DMS 273 (cell line): Measurements from ENCODE around the gene C1QTNF5.

Experiments used
- DNase-seq: peaks from one replicate; lab custom pipeline; 2025; ENCODE audit not compliant: unreplicated experiment; lab: John Stamatoyannopoulos, UW

Gene C1QTNF5

DNA sequence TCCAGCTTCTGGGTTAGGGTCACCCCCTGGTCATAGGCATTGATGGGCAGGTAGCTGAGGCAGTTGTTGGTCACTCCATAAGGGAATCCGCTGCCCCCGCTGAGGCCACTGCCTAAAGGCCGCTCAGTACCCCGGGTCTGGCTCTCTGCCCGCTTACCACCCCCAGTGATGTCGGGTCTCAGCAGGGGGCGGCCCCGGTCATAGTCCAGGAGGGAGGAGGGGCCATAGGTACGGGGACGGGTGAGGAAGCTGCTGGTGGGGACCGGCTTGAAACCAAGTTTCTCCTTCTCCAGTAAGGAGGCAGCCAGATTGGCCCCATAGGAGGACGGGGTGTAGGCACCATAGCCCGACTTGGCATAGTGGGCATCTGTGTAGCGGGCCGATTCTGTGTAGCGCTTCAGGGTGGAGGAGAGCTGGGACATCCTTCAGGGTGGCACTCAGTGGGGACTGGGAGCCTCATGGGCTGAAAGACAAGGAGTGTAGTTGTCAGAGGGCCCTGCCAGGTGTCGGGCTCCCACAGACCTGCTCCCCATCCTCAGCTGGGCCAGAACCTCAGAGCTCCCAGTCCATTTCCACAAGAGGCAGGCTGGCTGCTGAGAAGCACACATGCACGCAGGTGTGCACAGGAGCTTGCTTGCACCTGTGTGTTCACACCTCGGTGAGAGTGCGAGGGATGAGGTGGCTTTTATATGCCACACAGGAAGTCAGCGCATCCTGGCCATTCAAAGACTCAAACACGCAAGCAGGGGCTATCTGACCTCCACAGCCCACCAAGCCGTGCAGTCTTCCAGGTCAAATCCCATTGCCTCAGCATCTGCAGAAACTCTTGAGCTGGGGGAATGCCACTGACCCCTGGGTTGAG lies 32.6 kb upstream of the C1QTNF5 start:
- no peak for DNase-seq

DNA sequence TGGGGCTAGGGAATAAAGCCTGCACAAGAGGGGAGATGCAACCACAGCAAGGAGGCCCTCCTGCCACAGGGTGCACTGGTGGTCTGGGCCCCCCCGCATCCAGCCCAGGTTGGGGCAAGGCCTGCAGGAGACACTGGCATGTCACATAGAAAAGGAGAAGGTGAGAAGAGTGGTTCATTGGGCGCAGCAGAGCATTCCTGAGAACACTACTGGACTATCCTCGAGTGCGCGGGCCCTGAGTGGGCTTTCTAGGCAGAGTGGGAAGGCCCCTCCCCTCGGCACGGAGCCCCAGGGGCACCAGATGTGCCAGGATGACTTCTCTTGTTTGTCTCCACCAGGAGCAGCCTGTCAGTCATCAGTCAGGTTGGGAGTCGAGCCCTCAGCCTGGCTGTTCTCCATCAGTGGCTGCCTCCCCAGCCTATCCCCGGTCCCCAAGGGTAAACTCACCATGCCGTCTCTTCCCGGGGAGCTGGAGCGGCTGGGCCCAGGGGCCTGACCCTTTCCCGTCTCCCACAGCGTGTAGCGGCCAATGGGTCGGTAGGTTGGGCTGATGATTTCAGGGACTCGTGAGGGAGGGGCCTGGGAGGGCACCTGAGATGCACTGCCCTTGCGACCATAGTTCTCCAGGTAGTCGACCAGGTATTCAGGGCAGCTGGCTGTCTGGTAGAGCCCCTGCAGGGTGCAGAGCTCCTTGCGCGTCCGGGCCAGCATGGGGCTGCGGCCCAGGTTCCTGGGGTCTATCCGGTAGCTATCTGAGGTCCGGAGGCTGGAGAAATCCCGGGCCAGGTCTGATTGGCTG lies 31.8 kb upstream of the C1QTNF5 start:
- peak; percentile 29 for DNase-seq

DNA sequence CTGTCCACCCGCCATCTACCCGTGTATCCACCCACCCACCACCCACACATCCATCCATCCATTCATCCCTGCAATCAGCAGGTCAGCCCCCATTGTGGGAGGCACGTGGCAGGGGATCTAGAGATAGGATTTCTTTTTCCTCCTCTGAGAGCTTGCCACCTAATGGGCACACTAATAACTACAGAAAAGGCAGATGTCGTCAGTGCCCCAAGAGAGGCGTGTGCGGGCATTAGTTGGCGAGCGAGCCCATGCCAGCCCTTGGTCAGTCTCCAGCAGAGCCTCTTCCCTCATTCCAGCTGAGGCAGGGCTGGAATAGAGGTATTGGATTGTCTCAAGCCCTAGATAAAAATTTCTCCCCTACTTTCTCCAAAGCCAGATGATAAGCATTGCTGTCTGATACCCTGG lies 31.1 kb upstream of the C1QTNF5 start:
- DNase-seq: peak; percentile 86

DNA sequence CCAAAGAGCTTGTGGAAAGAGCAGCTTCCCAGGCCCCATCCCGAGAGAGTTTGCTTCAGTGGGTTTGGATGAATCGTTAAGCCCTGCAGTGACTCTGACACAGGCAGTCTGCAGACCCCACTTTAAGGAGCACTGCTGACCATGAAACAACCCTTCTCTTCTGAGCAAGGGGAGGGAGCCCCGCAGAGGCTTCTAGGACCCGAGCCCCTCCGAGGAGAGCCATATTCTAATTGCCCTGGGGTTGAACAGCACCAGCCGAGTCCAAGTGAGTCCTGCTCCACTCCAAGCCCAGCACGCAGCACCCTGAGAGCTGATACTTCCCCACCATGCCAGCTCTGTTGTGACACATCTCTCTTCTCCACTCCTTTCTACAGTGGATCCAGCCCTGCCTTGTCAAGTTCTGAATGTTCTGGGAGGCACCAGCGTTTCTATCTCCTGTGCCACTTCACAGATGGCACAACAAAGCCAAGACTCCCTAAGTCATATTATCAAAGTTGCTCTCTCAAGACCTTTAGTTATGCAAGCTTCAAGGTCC lies 30.5 kb upstream of the C1QTNF5 start:
- DNase-seq: no peak

DNA sequence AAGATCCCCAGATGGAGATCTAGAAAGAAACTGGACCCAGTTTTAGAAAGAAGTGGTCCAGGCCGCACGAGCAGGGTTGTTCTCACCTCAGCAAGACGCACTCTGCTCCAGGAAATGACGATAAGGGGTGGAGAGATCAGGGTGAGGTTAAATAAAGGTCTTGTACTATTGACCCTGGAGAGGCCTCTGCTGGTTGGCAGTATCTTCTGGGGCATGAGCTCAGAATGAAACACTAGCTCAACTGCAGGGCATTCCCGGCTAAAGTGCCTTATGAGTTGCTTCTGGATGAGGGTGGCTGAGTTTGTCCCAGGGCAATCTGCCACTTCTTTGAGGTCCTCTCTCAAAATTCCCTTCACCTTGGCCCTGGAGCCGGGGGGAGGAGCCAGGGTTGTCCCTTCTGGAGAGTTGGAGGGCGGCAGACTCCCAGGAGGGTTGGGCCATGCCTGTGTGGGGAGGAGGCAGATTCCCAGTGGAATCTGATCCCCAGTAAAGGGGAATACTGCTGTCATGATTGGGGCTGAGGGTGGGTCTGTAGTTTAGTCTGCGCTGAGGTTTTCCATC lies 29.9 kb upstream of the C1QTNF5 start:
- DNase-seq: peak; percentile 57

DNA sequence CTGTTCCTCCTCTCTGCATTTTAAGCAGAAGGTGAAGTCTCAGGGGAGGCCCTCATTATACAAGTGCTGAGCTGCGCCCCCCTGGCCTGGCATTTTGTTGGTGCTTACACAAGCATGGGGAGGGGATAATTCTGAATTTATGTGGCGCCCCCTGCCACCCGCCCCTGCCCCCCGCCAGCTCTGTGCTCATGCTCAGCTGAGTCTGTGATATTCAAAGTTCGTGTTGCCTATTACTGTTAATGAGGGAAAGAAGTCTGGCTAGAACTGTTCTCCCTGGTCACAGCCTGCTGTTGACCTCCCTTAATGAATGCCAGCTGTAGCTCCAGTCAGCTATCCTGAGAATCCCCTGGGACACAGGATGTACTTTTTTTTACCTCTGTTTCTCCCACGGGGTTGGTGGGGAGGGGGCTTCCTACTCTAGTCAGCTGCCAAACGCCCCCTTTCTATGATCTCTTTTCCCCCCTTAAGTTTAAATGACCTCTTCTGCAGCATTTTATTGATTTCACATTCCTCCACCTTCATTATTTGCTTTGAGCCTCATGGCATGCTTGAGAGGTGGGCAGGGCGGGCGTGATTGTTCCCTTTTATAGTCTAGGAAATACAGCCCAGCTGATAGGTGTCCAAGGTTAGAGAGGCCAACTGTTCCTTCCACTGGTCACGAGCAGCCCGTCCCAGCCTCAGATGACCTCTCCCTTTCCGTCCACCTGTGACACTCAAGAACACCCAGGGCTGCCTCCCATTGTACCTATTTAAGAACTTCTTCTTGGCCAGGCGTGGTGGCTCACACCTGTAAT lies 28.6 kb upstream of the C1QTNF5 start:
- DNase-seq: peak; percentile 79

DNA sequence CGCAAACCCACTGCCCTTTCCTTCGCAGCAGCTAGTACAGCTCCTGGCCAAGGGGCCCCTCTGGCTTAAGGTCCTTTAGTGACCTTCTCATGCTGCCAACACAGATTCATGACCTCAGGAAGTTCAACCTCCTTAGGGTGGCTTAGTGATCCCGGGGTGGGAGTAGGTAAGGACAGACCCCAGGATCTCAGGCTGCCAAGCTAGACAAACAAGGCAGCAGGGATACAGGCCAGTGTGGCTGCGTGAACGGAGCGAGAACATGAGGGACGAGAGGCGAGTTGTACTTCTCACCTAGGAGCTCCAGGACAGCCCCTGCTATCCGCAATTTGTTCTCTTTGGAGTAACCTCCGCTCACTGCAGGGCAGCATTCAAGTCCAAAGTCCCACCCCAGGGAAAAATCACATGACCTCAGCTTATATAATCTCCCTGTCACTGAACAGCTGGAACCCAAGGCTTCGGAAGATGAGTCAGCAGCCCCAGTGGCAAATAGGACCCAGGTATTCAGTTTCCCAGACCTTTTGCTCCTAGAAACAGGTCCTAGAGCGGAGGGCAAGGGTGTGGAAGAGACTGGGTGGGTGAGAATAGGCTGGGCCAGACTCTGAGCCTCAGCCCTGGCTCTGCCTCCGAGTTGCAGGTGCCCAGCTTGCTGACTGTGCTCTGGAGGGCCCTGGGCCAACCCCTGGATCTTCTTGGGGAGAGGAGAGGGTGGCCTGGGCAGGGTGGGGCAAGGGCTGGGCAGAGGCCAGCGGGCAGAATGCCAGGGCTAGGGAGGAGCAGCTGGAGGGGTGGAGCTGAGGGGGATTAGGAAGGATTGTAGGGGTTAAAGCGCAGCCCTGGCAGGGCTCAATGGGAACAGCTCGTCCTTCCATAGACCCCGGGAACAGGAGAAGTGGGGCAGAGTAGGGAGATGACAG lies 27.7 kb upstream of the C1QTNF5 start:
- DNase-seq: peak; percentile 93

DNA sequence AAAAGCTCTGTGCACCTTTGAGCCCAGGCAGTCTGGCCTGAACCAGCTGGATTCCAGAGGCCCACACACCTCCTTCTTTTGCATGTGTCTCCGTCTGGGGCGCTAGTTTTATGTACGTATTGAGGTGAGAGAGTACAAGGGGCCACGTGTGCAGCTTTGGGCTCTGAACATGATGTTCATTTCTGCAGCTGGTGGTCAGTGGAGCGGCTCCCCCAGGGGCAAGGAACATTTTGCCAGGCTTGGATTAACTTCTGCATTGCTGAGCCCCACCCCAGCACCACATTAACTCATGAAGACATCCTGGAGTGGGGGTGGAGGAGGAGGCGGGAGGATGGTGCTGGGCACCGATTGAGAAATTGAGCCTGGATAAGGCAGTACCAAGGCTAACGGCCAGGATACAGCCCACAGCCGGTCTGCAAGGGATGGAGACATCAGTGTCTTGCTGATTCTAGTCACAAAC lies 27.0 kb upstream of the C1QTNF5 start:
- DNase-seq: peak; percentile 28

DNA sequence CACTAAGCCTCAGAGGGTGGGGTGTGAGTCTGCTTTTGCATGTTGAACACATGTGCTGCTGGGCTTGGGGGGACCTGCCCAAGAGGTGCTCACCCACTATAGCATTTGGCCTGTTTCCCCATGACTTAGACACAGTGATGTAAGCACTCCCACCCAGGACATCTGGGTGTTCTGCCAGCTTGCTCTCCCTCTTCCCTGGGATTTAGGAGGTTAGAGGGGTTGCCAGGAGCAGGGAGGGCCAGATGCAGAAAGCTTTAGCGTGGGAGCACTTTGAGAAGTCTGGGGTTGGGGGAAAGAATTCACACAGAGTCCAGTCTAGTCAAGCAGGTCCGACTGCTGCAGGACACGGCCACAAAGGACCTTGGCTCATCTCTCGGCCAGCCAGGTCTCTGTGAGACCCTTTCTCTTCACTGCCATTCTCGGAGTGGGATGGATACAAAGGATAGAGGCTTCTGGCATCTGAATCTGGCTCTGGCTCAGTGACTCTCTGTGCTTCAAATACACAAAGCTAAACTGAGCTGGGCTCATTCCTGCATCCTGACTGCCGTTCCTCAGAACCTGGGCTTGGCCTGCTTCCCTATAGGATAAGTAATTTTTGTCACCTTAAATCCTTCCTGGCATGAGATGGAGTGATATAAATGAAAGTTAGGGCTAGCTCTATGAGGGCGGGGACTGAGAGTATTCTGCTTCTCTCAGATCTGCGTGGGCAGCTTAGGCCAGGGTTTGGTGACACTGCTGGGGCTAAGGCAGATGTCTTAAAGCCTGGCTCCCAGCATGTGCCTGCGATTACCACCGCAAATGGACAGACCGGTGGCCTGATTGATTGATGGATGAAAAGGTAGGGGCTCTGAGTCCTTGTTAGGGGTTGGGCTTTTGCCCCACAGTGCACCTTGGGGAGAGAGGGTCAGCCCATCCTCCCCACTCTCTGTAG lies 26.3 kb upstream of the C1QTNF5 start:
- DNase-seq: peak; percentile 31

DNA sequence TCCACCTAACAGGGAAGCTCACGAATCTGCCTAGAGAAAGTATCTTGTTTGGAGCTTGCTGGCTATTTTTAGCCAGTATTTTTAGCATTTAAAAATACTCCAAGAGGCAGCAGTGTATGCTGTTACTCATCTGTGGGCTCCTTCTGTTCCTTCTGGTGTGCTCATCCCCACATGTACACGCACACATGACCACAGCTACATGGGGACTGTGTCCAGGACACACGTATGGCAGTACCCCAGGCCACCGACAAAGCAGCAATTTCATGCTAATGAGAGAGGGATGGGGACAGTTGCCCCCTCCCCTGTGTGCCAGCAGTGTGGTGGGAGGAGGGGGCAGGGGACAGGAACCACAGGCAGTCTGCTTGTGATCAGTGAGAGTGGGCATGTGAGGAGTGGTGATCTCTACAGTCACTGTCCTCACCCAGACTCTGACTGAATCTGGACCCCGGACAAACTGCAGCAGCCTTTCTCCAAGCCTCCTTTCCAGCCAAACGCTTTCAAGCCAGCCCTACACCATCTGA lies 24.4 kb upstream of the C1QTNF5 start:
- DNase-seq: peak; percentile 40

DNA sequence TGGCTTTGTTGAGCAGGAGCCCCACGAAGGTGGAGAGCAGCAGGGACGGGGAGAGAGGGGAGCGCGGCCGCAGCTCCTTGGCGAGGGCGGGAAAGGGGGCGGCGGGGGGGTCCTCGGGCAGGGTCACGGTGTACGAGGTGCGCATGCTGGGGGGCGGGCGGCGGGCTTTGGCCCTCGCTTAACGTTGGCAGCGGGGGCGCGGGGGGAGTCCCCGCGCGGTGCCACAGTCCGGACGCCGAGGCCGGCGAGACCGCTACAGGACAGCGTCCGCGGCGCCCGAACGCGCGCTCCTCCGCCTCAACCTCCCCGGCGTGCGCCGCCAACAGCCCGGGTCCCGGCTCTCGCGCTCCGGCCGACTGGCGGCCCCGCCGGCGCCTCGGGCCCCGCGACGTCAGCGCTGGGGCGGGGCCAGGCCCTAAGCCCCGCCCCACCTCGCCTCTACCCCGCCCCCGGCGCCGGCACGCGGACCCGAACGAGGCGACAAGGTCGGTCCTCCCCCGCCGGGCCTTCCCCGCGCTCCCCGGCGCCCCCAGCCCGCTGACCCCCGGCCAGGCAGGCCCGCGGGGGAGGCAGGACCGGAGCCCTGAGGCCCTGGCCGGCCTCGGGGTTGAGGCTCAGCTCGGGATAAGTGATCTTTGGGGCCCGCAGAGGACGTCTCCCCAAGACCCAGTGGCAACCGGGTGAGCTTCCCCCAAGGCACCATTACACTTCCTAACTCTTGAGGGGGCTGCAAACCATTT lies 23.3 kb upstream of the C1QTNF5 start:
- DNase-seq: peak; percentile 60

DNA sequence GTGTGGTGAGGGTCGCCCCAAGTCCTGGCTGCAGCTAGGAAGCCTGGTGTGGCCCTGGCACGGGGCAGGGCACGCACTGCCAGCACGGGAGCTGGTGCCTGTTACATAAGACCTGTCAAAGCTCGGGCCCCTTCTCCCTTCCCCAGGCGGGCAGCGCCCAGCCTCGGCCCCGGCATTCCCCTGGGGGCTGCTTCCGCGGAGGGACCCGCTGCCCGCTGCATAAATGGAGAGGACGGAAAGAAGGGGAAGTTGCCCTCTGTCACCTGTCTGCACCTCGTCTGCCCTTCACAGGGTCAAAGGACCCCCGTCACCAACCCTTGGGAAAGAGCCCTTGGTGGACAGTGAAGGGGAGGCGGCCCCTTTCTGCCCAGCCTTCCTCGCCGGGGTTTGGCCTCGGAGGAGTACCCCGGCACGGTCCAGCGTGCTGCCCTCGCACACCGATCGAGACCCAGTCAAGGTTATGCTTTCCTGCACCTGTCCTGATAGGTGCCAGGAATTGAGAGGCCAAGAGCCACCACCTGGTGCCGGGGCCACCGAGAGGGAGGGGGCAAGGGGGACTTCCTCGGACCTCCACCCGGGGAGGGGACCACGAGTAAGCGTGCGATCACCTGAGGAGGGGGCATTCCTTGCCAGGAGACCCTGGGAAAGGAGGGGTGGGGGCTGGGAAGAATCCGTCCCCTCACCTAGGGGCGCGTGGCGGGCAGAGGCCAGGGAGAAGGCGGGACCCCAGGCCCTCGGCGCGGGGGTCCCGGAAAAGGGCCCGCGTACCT lies 22.6 kb upstream of the C1QTNF5 start:
- DNase-seq: peak; percentile 53

DNA sequence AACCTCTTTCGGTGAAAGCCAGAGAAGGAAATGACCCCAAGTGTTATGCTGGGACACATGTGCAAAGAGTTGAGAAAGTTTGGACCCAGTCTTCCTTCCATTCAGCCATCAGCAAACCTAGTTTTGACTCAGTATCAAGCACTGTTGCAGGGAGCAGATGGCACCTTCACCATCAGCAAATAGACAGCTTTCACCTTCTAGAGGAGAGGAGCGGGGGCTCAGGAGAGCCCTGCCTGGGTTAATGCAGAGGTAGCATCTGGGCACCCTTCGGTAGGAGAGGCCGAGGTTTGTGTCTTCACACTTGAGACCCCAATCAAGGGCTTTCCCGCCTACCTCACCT lies 22.0 kb upstream of the C1QTNF5 start:
- DNase-seq: peak; percentile 62

DNA sequence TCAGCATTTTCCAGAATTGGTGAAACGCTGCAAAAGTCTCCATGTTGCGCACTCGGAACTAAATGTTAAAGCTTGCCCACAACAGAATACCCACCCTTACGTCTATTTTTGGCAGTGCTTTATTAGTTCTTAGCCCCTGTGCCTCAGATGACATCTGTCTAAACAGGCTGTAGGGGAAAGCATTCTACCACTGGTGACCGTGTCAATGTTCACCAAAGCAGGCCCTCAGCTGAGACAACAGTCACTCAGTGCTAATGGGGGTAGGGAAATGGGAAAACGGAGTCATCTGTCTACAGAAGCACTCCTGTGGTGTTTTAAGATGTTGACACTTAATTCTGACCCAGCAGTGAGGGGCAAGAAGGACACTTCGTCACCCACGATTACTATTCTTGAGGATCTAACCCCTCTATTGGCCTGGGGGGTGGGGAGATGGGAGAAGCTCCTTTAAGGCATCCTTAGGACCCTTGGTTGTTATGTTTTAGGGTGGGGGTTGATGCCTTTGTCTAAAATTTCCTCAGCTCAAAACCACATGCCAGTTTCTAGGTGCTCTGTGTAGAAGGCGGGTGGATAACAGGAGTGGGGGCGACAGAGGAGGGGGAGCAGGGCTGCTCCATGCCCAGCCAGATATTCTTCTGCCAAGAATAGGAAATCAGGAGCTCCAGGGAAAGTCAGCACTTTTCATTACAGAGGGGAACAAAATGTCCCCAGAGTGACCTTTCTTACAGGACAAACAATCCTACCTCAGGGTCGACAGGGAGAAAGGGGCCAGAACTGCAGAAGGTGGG lies 21.4 kb upstream of the C1QTNF5 start:
- DNase-seq: no peak

DNA sequence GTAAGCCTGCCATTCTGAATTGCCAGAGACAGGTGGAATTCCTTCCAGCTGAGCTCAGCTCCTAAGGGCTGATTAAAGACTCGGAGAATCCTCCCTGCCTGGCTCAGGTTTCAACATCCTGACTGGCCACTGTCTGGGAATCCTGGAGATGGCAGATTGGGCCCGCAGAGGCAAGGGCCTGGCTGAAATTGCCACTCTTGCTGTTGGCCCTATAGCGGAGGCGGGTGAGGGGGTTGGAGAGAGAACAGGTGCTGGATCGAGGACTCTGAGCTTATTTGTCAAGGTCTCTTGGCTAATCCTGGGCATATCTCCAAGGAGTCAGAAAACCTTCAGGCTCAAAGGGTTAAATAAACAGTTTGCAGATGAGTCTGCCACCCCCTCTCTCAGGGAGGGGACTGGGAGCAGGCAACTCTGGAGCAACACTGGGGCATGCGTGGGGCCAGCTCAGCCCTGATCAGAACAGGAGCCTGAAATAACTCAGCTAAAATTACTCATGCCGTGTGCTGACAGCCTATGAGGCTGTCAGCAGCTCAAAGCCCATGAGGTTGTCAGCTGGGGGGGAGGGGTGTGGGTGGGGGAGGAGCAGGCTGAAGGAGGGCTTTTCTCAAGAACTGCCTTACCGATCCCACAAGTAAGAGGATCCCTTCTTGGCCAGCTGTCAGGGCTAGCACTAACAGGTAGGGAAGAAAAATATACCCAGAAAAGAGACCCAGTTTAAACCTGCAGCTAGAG lies 20.5 kb upstream of the C1QTNF5 start:
- peak; percentile 92 for DNase-seq
